Hindlimb muscle (tissue), 1 donor: Measurements from ENCODE around the gene PHYKPL. TPM values are rescaled to one million over a fixed set of nuclear protein-coding genes. Genes with fewer than 3 reads are reported as not detected.

ENCODE experiments used
- DNase-seq: peaks from one replicate; pipeline ENCODE4 v3.0.0-alpha.2; 2013
- polyA plus RNA-seq: library from polyadenylated mRNA; unstranded; fragments of 120-200 nt; gene quantifications from one replicate; pipeline ENCODE4 v1.2.1, GENCODE V29; 2013; ENCODE audit not compliant: insufficient read length

The PHYKPL gene
- polyA plus RNA-seq, 1 donor = 78.4 TPM

GRCh38 chr5:178186427-178186826 lies 46.2 kb downstream of the PHYKPL start:
- no peak for DNase-seq

- DNase-seq = no peak
Measured at GRCh38 chr5:178182158-178182876, 50.3 kb downstream of the PHYKPL start.

- DNase-seq = no peak
Measured at GRCh38 chr5:178180141-178180863, 52.3 kb downstream of the PHYKPL start.

GRCh38 chr5:178177569-178177968 lies 55.0 kb downstream of the PHYKPL start:
- no peak for DNase-seq

GRCh38 chr5:178176791-178177190 lies 55.8 kb downstream of the PHYKPL start:
- DNase-seq = no peak

- DNase-seq = no peak
Measured at GRCh38 chr5:178174456-178174855, 58.1 kb downstream of the PHYKPL start.

- DNase-seq = no peak
Measured at GRCh38 chr5:178170455-178170854, 62.1 kb downstream of the PHYKPL start.

- no peak for DNase-seq
Measured at GRCh38 chr5:178165581-178165980, 67.0 kb downstream of the PHYKPL start.

GRCh38 chr5:178163772-178164735 lies 68.5 kb downstream of the PHYKPL start:
- peak; percentile 72 for DNase-seq

- DNase-seq = no peak
Measured at GRCh38 chr5:178162481-178162880, 70.1 kb downstream of the PHYKPL start.

GRCh38 chr5:178160176-178160575 lies 72.4 kb downstream of the PHYKPL start:
- no peak for DNase-seq

Other genes starting within 250 kb of the PHYKPL start
- gene PROP1, start 236.6 kb downstream of the PHYKPL start, polyA plus RNA-seq = not detected
- gene N4BP3, start 119.3 kb downstream of the PHYKPL start, polyA plus RNA-seq = 31.8 TPM
- gene RMND5B, start 101.8 kb downstream of the PHYKPL start, polyA plus RNA-seq = 38.8 TPM
- gene NHP2, start 78.9 kb downstream of the PHYKPL start, polyA plus RNA-seq = 115 TPM
- gene GMCL2, start 45.4 kb downstream of the PHYKPL start, polyA plus RNA-seq = not detected
- gene HNRNPAB, start 28.3 kb downstream of the PHYKPL start, polyA plus RNA-seq = 84.8 TPM